Testis (tissue), 2 donors: ENCODE data around the gene TMEM256.

ENCODE experiments used
- POLR2A ChIP-seq: fragments of 450-650 bp; IDR thresholded peaks from one replicate; pipeline ENCODE4 v1.6.1; 2017; ENCODE audit warnings: antibody characterized with exemption, mild to moderate bottlenecking, moderate library complexity
- TF ChIP-seq, protein P1 (sequence below), 3 experiments: fragments of 450-650 bp in 2 of 3; fragments of 200-600 bp in 1 of 3; sonication (generic) in 1 of 3; IDR thresholded peaks; one replicate each; pipeline ENCODE4 v1.5.1; 2016 to 2019; ENCODE audit warnings: antibody characterized with exemption in 3 of 3, mild to moderate bottlenecking in 2 of 3, moderate library complexity in 1 of 3

DNA sequence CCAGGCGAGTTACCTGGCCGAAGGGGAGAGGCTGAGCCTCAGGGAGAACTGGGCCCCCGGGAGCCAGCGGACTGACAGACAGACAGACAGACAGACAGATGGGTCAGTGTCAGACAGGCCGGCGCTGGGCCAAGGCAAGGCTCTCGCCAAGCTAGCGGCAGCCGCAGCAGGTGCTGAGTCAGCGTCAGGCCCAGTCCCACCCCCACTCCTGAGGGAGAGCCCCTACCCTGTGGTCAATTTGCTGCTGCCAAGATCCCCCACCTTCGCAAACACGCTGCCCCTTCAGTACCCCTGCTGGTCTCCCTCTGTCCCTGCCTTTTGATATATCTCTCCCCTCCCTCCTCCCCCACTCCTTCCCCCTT, 36.9 kb upstream of the TMEM256 start:
- TF ChIP-seq, protein P1, sequence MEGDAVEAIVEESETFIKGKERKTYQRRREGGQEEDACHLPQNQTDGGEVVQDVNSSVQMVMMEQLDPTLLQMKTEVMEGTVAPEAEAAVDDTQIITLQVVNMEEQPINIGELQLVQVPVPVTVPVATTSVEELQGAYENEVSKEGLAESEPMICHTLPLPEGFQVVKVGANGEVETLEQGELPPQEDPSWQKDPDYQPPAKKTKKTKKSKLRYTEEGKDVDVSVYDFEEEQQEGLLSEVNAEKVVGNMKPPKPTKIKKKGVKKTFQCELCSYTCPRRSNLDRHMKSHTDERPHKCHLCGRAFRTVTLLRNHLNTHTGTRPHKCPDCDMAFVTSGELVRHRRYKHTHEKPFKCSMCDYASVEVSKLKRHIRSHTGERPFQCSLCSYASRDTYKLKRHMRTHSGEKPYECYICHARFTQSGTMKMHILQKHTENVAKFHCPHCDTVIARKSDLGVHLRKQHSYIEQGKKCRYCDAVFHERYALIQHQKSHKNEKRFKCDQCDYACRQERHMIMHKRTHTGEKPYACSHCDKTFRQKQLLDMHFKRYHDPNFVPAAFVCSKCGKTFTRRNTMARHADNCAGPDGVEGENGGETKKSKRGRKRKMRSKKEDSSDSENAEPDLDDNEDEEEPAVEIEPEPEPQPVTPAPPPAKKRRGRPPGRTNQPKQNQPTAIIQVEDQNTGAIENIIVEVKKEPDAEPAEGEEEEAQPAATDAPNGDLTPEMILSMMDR (IDR thresholded peaks at IDR 0.05), result no peak
- TF ChIP-seq POLR2A, result no peak
